ENCODE data around the gene TNXB.
"Not testable (repeated sequence)": the region's sequence is repeated elsewhere in the genome, so short reads cannot be mapped to it uniquely, and the experiment has no call there.

The TNXB gene

GRCh38 chr6:32041050-32041321, 68.2 kb downstream of the TNXB start:
- not testable (repeated sequence) for DNase-seq (ENCODE audit: low read depth in 4 of 4, low spot score in 1 of 4)

- not testable (repeated sequence) for DNase-seq (ENCODE audit: low read depth in 4 of 4, low spot score in 1 of 4)
Observed at GRCh38 chr6:32040299-32041049, 68.7 kb downstream of the TNXB start.

- DNase-seq (ENCODE audit: low read depth in 4 of 4, low spot score in 1 of 4): not testable (repeated sequence)
Observed at GRCh38 chr6:32039321-32040274, 69.5 kb downstream of the TNXB start.

- not testable (repeated sequence) for DNase-seq (ENCODE audit: low read depth in 4 of 4, low spot score in 1 of 4)
Observed at GRCh38 chr6:32038878-32039277, 70.3 kb downstream of the TNXB start.

GRCh38 chr6:32037598-32038524, 71.3 kb downstream of the TNXB start, which contains the start of gene CYP21A2:
Gene CYP21A2 (plus strand): TSS chr6:32038415. CDS start chr6:32038423, 8 bp downstream.
- DNase-seq (ENCODE audit: low read depth in 4 of 4, low spot score in 1 of 4): not testable (repeated sequence)

GRCh38 chr6:32037136-32037535, 72.0 kb downstream of the TNXB start:
- not testable (repeated sequence) for DNase-seq (ENCODE audit: low read depth in 4 of 4, low spot score in 1 of 4)

GRCh38 chr6:32035283-32036013, 73.7 kb downstream of the TNXB start:
- DNase-seq (ENCODE audit: low read depth in 4 of 4, low spot score in 1 of 4): not testable (repeated sequence)

GRCh38 chr6:32029553-32029952, 79.6 kb downstream of the TNXB start:
- DNase-seq (ENCODE audit: low read depth in 4 of 4, low spot score in 1 of 4): not testable (repeated sequence)

GRCh38 chr6:32028631-32029030, 80.5 kb downstream of the TNXB start:
- not testable (repeated sequence) for DNase-seq (ENCODE audit: low read depth in 4 of 4, low spot score in 1 of 4)

GRCh38 chr6:32022100-32022499, 87.0 kb downstream of the TNXB start:
- DNase-seq (ENCODE audit: low read depth in 4 of 4, low spot score in 1 of 4): not testable (repeated sequence)

- not testable (repeated sequence) for DNase-seq (ENCODE audit: low read depth in 4 of 4, low spot score in 1 of 4)
Observed at GRCh38 chr6:32014547-32014946, 94.6 kb downstream of the TNXB start, which contains the start of gene C4B. Gene C4B (plus strand): TSS chr6:32014795. CDS start chr6:32014846, 51 bp downstream.

- DNase-seq (ENCODE audit: low read depth in 4 of 4, low spot score in 1 of 4): not testable (repeated sequence)
Observed at GRCh38 chr6:32013738-32014137, 95.4 kb downstream of the TNXB start.

- DNase-seq (ENCODE audit: low read depth in 4 of 4, low spot score in 1 of 4): not testable (repeated sequence)
Observed at GRCh38 chr6:32012941-32013617, 96.1 kb downstream of the TNXB start.

GRCh38 chr6:32010856-32011530, 98.1 kb downstream of the TNXB start:
- DNase-seq (ENCODE audit: low read depth in 4 of 4, low spot score in 1 of 4): not testable (repeated sequence)

- DNase-seq (ENCODE audit: low read depth in 4 of 4, low spot score in 1 of 4): not testable (repeated sequence)
Observed at GRCh38 chr6:32009537-32009936, 99.6 kb downstream of the TNXB start.

GRCh38 chr6:32008616-32009015, 100.5 kb downstream of the TNXB start:
- DNase-seq (ENCODE audit: low read depth in 4 of 4, low spot score in 1 of 4): not testable (repeated sequence)

- not testable (repeated sequence) for DNase-seq (ENCODE audit: low read depth in 4 of 4, low spot score in 1 of 4)
Observed at GRCh38 chr6:32008037-32008436, 101.1 kb downstream of the TNXB start.

- DNase-seq (ENCODE audit: low read depth in 4 of 4, low spot score in 1 of 4): not testable (repeated sequence)
Observed at GRCh38 chr6:32007086-32007485, 102.1 kb downstream of the TNXB start.

- DNase-seq (ENCODE audit: low read depth in 4 of 4, low spot score in 1 of 4): not testable (repeated sequence)
Observed at GRCh38 chr6:32005991-32006529, 103.1 kb downstream of the TNXB start.

Measured in stimulated activated CD4-positive, alpha-beta T cell treated with anti-CD3 and anti-CD28 coated beads, Interleukin-1b, Interleukin-23, amount 100 ng/mL, for 24 hours (primary cell).